GM18499 (cell line): ENCODE measurements around the gene MYLK2.

Experiments used
- ATAC-seq: cut with Tn5 transposase; IDR thresholded peaks from one replicate; pipeline ENCODE4 v1.9.1; 2021; ENCODE audit warnings: moderate number of reproducible peaks; ENCODE audit not compliant: insufficient read depth, unreplicated experiment

The MYLK2 gene

DNA sequence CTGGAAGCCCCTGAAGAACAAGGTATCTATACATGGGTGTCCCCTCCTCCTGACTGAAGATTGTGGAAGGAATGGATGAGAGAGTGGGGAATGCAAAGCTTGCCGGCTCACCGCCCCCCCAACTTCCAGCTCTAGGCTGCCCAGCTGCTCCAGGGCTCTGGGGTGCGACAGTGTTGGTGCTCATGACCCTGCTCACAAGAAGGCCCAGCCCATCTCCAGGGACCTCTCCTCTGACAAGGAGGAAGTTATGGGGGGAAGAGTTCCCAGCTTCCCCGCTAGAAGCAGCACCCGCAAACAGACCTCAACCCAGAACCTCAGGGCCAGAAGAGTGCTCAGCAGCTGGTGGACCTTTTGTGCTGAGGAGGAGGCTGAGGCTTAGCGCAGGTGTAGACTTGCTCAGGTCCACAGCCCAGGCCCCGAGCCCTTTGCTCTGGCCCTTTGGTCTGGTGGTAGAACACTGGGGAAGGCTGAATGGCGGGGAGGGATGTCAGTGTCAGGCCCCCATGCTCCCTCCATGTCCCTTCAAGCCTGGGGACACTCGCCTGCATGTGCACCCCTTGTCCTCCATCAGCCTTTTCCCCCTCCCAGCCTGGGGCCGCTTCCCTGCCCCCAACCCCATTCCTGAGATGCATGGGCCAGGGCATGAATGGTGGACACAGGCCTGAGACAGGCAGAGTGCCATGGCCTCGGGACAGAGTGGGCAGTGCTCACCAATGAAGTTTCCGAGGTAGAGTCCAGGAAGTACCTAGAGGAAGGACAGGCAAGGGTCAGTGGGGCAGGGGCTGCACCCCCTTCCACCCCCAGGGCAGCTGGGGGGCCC is 49.9 kb downstream of the MYLK2 start:
- no peak for ATAC-seq

DNA sequence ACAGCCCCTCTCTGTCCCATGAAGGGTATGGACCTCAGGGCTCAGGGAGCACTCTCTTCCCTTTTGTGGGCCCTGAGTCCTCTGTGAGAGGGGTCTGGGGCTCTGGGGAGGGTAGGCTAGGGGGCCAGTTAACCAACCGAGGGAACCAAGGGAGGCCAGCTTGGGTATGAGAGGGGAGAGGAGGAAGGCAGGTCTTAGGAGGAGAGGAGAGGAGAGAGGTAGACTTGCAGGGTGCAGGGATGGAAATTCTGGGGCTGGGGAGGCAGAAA is 50.5 kb downstream of the MYLK2 start:
- no peak for ATAC-seq

DNA sequence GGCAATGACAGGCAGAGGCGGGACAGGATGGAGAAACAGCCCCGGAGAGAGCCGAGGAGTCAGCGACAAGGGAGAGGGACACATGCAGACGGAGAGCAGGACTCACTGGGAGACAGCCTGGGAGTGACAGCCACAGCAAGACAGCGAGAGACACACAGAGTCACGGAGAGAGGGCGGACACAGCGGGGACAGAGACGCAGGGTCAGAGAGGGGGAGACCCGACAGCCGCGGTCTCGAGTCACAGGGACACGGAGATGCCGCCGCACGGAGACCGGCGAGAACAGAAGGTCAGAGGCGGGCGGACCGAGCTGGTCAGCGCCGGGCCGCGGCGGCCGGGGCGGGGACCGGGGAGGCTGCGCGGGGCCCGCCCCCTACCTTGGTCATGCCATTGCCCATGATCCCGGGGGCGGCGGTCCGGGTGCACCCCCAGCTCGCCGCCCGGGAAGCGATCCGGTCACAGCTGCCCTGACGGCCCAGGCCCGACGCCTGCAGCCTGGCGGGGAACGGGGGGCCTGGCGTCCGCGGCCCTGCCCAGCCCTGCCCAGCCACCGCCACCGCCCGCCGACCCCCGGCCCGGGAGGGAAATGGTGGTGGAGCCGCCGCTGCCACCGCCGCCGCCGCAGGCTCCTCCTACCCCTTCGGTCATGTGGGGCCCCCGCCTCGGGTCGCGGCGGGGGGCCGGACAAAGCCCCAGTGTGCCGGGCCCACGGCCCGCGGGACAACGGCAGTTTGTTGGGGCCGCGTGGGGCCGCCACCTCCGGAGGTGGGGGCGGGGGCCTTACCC is 51.0 kb downstream of the MYLK2 start, which contains the start of the genes DUSP15 and TTLL9:
Gene DUSP15 (minus strand): TSS at position 586 of the 784 bp plus-strand sequence. CDS start 190 bp downstream, at position 396.
Gene TTLL9 (plus strand): TSS at position 693 of the 784 bp plus-strand sequence. CDS start 493 bp downstream, outside the sequence.
- ATAC-seq = no peak

DNA sequence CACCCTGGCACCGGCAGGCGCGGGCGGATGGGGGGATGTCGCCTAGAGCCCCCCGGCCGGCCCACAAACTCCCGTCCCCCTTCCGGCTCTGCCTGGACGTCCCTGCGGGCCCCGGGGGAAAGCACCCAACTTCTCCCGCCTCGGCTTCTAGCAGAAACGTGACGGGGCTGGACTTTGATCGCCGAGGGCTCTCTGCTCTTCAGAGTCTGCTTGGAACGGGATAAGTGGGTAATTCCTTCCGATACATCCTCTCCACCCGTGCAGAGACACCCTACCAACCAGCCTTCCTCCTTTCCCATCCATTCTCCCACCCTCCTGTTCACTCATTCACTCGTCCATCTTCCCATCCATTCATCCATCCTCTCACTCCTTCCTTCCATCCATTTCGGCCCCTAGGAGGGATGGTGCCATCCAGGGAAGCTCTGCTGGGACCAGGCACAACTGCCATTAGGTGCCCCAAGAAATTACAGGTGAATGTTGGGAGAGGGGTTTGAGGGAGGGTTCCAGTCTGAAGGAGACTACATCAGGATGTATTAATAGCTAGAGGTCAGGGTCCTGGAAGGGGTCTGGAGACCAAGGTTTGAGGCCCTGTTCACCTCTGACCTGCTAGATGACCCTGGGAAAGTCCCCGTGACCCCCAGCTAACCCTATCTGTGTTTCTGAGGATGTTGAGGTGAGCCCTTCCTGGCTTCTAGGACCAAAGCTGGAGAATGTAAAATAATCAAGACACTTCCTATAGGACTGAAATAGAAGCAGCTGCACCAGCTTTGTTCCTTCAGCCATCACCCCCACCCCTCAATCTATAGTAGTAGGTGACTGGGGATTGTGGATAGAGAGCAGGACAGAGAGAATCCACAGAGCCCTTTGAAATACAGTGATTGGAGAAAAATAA is 51.8 kb downstream of the MYLK2 start:
- ATAC-seq = no peak

DNA sequence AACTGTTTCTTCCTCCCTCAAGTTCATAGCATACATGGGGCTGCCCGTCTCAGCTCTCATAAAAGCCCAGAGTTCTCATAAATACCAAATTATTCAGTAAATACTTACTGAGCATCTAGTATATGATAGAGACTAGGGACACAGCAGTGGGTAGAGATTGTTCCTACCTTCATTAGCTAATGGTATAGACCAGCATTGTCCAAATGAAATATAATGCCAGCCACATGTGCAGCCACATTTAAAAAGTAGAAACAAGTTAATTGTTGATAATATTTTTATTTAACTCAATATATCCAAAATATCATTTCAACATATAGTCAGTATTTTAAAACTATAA is 52.4 kb downstream of the MYLK2 start:
- ATAC-seq = no peak

DNA sequence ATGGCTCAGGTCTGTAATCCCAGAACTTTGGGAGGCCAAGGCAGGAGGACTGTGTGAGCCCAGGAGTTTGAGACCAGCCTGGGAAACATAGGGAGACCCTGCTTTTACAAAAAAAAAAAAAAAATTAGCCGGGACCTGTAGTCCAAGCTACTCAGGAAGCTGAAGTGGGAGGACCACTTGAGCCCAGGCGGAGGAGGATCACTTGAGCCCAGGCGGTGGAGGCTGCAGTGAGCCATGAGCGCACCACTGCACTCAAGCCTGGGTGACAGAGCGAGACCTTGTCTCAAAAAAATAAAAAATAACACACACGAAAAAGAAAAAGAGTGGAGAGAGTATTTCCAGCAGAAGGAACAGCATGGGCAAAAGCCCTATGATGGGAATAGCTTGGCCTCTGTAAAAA is 53.2 kb downstream of the MYLK2 start:
- no peak for ATAC-seq

DNA sequence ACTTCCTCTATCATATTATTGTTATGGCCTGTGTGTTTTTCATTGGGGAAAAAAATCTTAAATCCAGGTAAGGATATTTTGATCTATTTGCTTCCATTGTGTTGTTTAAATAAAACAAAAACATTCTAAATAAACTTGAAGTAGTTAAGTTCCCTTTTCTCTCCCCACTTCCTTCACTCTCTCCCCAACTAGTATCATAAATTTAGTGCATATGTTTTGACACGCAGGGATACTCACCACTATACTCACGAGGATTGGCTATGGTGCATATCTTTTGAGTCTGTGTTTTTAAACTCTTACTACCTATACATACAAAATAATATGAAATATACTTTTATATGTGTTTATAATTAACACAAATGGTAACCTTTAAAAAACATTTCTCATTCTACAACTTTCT is 56.5 kb downstream of the MYLK2 start:
- no peak for ATAC-seq

DNA sequence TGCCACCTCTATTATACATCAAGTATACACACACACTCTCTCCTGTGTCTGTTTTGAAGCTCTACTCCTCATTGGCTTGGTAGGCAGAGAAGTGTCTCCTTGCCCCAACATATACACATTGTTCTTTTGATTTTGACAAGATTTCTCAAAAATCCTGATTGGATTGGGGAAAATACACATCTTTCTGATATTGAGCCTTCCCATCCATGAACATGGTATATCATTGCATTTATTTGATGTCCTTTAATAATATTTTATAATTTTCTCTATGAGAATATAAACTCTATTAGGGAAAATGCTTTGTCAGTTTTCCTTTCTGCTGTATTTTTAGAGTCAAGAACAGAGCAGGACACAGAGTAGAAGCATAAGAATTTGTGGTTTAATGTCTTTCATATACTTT is 58.5 kb downstream of the MYLK2 start:
- no peak for ATAC-seq

DNA sequence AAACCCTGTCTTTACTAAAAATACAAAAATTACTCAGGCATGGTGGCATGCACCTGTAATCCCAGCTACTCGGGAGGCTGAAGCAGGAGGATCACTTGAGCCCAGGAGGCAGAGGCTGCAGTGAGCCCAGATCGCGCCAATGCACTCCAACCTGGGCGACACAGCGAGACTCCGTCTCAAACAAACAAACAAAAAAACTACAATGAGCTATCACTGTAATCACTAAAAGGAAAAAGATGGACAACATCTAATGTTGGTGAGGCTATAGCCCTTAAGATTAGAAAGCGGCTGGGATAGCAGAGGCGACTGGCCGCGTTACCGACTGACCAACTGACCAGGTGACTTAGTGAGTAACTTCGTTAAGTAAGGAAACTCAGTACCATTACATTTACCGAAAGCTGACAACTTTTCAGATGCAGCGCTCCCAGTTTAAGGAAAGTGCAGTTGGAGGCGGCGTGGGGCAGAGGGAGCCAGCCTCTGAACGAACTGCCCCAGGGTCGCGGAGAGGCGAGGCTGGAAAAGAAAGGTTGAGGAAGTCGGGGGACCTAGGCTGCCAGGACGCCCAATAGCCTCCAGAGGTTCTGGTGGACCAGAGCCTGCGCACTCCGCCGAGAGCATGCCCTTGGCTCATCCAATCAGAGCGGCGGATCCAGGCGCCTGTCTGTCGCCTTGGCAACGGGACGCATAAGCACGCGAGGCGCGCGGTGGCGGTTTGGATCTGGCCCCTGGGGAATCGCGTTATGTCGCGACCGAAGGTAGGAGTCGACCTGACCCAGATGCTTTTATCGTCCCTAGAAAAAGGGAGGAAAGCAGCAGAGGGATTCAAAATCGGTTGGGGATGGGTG is 60.2 kb downstream of the MYLK2 start:
- ATAC-seq = peak; percentile 66

DNA sequence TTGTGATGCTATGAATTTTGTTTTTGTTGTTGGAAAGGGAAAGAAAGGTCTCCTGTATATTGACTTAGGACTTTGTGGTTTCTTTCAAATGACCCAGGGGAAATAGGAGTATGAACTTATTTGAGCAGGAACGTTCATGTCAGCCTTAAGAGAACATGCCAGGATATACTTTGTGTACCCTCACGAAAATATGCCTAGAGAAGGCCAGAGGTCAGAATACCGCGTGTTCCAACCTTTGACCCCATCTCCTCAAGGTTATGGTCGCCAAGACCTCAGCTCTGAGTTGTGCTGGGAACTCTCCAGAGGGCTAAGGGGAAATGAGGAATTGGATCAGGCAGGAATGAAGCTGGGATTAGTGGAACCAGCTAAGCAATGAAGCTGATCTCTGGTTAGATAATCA is 62.8 kb downstream of the MYLK2 start:
- no peak for ATAC-seq

DNA sequence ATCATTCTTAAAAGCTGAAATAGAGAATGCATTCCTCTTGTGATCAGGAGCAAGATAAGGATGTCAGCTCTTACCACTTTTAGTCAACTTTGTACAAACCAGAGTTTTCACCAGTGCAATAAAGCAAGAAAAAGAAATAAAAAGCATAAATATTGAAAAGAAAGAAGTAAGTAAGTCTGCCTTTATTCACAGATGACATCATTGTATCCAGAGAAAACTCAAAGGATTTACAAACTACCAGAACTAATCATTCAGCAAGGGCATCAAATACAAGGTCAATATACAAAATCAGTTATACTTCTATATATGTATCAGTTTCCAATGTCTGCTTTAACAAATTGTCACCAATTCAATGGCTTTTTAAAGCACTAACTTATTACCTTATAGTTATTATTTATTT is 64.7 kb downstream of the MYLK2 start:
- ATAC-seq = no peak
